Loucy (cell line): ENCODE results near the gene CCM2L.

Experiments
- CTCF ChIP-seq: fragments of 200-600 bp; sonication (generic); conservative IDR thresholded peaks from 2 replicates; pipeline ENCODE4 v1.5.1; 2014; ENCODE audit warnings: mild to moderate bottlenecking, antibody characterized with exemption, low read length
- EZH2phosphoT487 ChIP-seq: fragments of 200-600 bp; IDR thresholded peaks from 2 replicates; pipeline ENCODE4 v1.6.1; 2018; ENCODE audit warnings: antibody characterized with exemption, mild to moderate bottlenecking, moderate library complexity, borderline replicate concordance

- TF ChIP-seq CTCF (peak; percentile 32), EZH2phosphoT487 (no peak)
Measured at GRCh38 chr20:32017711-32018251, 7.5 kb downstream of the CCM2L start.
